HepG2 (cell line): ENCODE data around the gene SRRM2. TPM values are rescaled to one million over a fixed set of nuclear protein-coding genes. Genes with fewer than 3 reads are reported as not detected.

Experiments
- ARID2 ChIP-seq: sonication (generic); formaldehyde crosslinking; IDR thresholded peaks from 2 replicates; pipeline ENCODE4 v1.8.1; 2022; ENCODE audit warnings: mild to moderate bottlenecking, missing genetic modification reagents, borderline replicate concordance
- FOXO4 ChIP-seq: sonication (generic); formaldehyde crosslinking; conservative IDR thresholded peaks from 2 replicates; pipeline ENCODE4 v1.8.1; 2023; ENCODE audit warnings: missing genetic modification reagents
- GTF2F1 ChIP-seq: fragments of 150-350 bp; IDR thresholded peaks from 2 replicates; pipeline ENCODE4 v1.6.1; 2014; ENCODE audit warnings: low read length
- KLF15 ChIP-seq: sonication (generic); formaldehyde crosslinking; IDR thresholded peaks from 2 replicates; pipeline ENCODE4 v1.8.1; 2023; ENCODE audit warnings: borderline replicate concordance, mild to moderate bottlenecking, inconsistent platforms, missing genetic modification reagents, mixed read lengths
- LBX2 ChIP-seq: sonication (generic); formaldehyde crosslinking; IDR thresholded peaks from 2 replicates; pipeline ENCODE4 v1.5.0; 2020; ENCODE audit warnings: missing genetic modification reagents, mild to moderate bottlenecking, borderline replicate concordance
- LCORL ChIP-seq, 2 experiments: fragments of 450-650 bp in 1 of 2; sonication (generic) in 1 of 2; formaldehyde crosslinking in 1 of 2; IDR thresholded peaks; 2 replicates each; pipeline versions ENCODE4 v1.5.0 to v1.6.1; 2017 to 2020; ENCODE audit warnings: antibody characterized with exemption in 1 of 2, missing genetic modification reagents in 1 of 2
- ZBTB40 ChIP-seq, 2 experiments: fragments of 450-650 bp in 1 of 2; sonication (generic) in 1 of 2; formaldehyde crosslinking in 1 of 2; IDR thresholded peaks; 2 replicates each; pipeline versions ENCODE4 v1.6.1 to v1.8.0; 2016 to 2022; ENCODE audit warnings: antibody characterized with exemption in 1 of 2, mild to moderate bottlenecking in 1 of 2, missing genetic modification reagents in 1 of 2
- ZBTB7A ChIP-seq: sonication (generic); formaldehyde crosslinking; IDR thresholded peaks from 2 replicates; pipeline ENCODE4 v1.8.0; 2022; ENCODE audit warnings: mild to moderate bottlenecking, missing genetic modification reagents
- ZFX ChIP-seq: sonication (generic); formaldehyde crosslinking; IDR thresholded peaks from 2 replicates; pipeline ENCODE4 v1.4.0; 2020; ENCODE audit warnings: mild to moderate bottlenecking, low read depth, missing genetic modification reagents, moderate library complexity
- ZGPAT ChIP-seq: IDR thresholded peaks from 2 replicates; pipeline ENCODE4 v1.6.1; 2016; ENCODE audit warnings: mild to moderate bottlenecking
- ZNF235 ChIP-seq: sonication (generic); formaldehyde crosslinking; IDR thresholded peaks from 2 replicates; pipeline ENCODE4 v1.8.1; 2023; ENCODE audit warnings: mild to moderate bottlenecking, missing genetic modification reagents, borderline replicate concordance
- polyA plus RNA-seq, 8 experiments: library from polyadenylated mRNA; depleted of rRNA in 3 of 8; stranded (reverse) in 7 of 8; unstranded in 1 of 8; fragments of >200 nt; fragmentation: Illumina TruSeq in 4 of 8; extraction: Trizol in 4 of 8; gene quantifications; 2 replicates each; pipeline versions ENCODE4 v1.2.1 to v1.2.3, GENCODE V29; 2011 to 2016; ENCODE audit warnings: low read depth in 4 of 8, missing spikeins in 1 of 8, mixed read lengths in 1 of 8; ENCODE audit not compliant: insufficient read depth in 1 of 8
- total RNA-seq, 5 experiments: library from RNA; depleted of rRNA; stranded (reverse); fragments of >200 nt; fragmentation: Illumina TruSeq; extraction: Trizol; gene quantifications; 2 replicates each; pipeline ENCODE4 v1.2.3, GENCODE V29; 2016; ENCODE audit warnings: low read depth in 1 of 5

The SRRM2 gene
- total and polyA plus RNA-seq, 2 of the 13 experiments (the other 11 are each of a cell fraction or from before 2014, with no cell fraction given): 50.4 to 112 TPM

- TF ChIP-seq KLF15: no peak
- TF ChIP-seq ZBTB7A (CRISPR knock-in tag): no peak
- no peak for TF ChIP-seq ZBTB40 (IDR thresholded peaks at IDR 0.05)
- no peak for TF ChIP-seq ZBTB40 (CRISPR knock-in tag; IDR thresholded peaks at IDR 0.05)
- 0 out of 2 replicates have a peak, but pooled peaks have one; percentile 46 for TF ChIP-seq ZFX (CRISPR knock-in tag)
- no peak for TF ChIP-seq FOXO4 (CRISPR knock-in tag)
- TF ChIP-seq LCORL (IDR thresholded peaks at IDR 0.05): no peak
- TF ChIP-seq LCORL (CRISPR knock-in tag; IDR thresholded peaks at IDR 0.05): no peak
- no peak for TF ChIP-seq ZGPAT
- no peak for TF ChIP-seq GTF2F1
- TF ChIP-seq LBX2 (CRISPR knock-in tag): no peak
- TF ChIP-seq ARID2: no peak
- 0 out of 2 replicates have a peak, but pooled peaks have one; percentile 18 for TF ChIP-seq ZNF235 (CRISPR knock-in tag)
Observed at GRCh38 chr16:2720064-2720457, 32.4 kb upstream of the SRRM2 start, which contains the start of gene PRSS27 (continued).
